SH-SY5Y (cell line): Measurements from ENCODE around the gene ADAMTS20.

Experiments
- GATA2 ChIP-seq: IDR thresholded peaks from 2 replicates; pipeline ENCODE4 v1.6.1; 2011; ENCODE audit warnings: mild to moderate bottlenecking, low read depth, low read length
- GATA3 ChIP-seq: IDR thresholded peaks from 2 replicates; pipeline ENCODE4 v1.6.1; 2011; ENCODE audit warnings: low read depth, mild to moderate bottlenecking, low read length, moderate library complexity

DNA sequence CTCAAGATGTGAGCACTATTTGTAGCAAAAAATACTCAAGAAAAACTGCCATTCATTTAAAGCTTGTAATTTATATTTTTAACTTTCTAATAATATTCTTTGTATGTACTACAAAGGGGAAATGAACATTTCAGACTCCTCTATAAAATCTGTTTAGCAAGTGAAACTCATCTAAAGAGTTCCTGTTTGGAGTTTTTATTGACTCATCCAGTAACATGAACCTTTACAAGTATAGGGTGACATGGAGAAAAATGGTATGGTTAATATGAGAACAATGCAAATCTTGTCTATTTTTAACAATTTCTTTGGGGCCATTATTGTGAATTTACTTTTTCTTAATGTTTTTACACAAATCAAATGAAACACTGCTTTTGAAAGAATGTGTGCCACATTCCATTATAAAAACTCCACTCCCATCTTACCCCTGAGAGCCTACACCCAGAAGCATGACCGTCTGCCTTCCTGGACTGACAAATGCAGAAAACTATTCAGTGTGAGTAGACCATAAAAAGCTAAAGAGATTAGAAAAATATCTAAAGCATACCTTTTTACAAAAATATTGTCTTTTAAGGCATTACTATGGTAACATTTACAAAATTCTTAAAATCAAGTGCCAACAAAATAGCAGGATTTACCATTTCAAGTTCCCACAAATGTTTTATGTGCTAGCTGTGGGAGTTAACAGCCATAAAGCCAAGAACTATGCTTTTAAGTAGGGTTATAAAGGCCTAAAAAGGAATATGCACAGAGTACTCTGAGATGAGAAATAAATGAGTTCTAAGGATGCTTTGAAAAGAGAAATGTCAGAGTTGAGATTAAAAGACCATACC is 144.0 kb downstream of the ADAMTS20 start:
- no peak for TF ChIP-seq GATA2
- no peak for TF ChIP-seq GATA3
